NT2/D1 (cell line): ENCODE results near the gene HOXC13.

Experiments
- DNase-seq: peaks from one replicate; pipeline ENCODE4 v3.0.0-alpha.2; 2011; ENCODE audit warnings: low read depth, low spot score
- H3K27me3 ChIP-seq: 2 replicates; pipeline ENCODE4 v1.6.0; 2011; ENCODE audit warnings: mild to moderate bottlenecking; ENCODE audit not compliant: insufficient read length, insufficient read depth
- H3K36me3 ChIP-seq: 2 replicates; pipeline ENCODE4 v1.6.1; 2011; ENCODE audit warnings: mild to moderate bottlenecking, low read length, mixed read lengths; ENCODE audit not compliant: insufficient read depth, insufficient read length
- H3K4me1 ChIP-seq: 2 replicates; pipeline ENCODE4 v1.5.1; 2011; ENCODE audit not compliant: insufficient read depth, insufficient read length
- H3K4me3 ChIP-seq: 2 replicates; pipeline ENCODE4 v1.5.1; 2011; ENCODE audit warnings: low read depth; ENCODE audit not compliant: insufficient read length
- H3K9ac ChIP-seq: 2 replicates; pipeline ENCODE4 v1.6.0; 2011; ENCODE audit warnings: low read depth; ENCODE audit not compliant: insufficient read length
- H3K9me3 ChIP-seq: 2 replicates; pipeline ENCODE4 v1.5.1; 2011; ENCODE audit warnings: mild to moderate bottlenecking, low read length; ENCODE audit not compliant: insufficient read depth
- SUZ12 ChIP-seq: IDR thresholded peaks from 2 replicates; pipeline ENCODE4 v1.6.1; 2011; ENCODE audit not compliant: insufficient read length, insufficient read depth; ENCODE audit errors: extremely low read depth
- YY1 ChIP-seq: IDR thresholded peaks from 2 replicates; pipeline ENCODE4 v1.6.1; 2011; ENCODE audit not compliant: insufficient read length, insufficient read depth
- ZNF274 ChIP-seq: IDR thresholded peaks from 2 replicates; pipeline ENCODE4 v1.6.1; 2011; ENCODE audit warnings: mild to moderate bottlenecking, low read depth, low read length

Gene HOXC13

GRCh38 chr12:53964315-53964713 is 25.7 kb downstream of the HOXC13 start:
- H3K27me3 ChIP-seq = peaks cover 100% of the 10 kb centered on the region
- no peaks in the 10 kb centered on the region for H3K9me3 ChIP-seq
- H3K36me3 ChIP-seq = no peaks in the 10 kb centered on the region
- H3K9ac ChIP-seq = no peak overlapping the region
- no peak for TF ChIP-seq YY1
- no peak for TF ChIP-seq ZNF274
- no peak for TF ChIP-seq SUZ12
- H3K4me3 ChIP-seq = no peak overlapping the region
- no peak for DNase-seq
- H3K4me1 ChIP-seq = no peaks in the 10 kb centered on the region

DNA sequence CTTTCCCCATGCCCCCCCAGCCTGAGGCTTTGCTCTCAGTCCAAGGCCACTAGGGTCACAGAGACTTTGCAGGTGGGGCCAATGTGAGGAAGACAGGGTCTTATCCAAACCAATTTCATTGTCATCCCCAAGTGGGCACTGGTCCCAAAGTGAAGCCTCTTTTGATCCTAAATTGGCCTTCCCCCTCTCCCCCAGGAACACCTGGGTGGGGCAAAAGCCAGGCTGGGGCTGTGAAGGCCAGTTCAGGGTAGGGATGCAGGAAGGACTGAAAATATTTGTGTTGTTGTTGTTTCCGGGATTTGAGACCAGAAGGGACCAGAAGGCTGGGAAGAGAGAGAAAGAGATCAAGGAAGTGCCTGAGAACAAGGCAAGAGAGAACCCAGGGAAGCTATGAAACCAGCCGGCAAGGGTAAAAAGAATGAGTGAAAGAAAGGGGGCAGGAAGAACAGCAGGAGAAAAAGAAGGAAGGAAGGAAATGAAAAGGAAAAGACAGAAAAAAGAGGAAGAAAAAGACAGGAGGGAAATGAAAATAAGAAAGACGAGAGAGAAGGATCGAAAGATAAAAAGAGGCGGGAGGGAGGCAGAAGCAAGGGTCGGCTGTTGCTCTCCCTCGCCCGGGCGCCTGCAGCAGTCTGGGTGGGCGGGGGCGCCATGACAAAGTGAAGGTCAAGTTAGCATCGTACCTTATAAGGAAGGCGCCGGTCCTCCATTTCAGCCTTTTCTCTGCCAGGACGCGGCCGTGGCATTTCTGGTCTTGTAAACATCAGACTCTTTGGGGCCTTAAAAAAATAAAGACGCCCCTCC is 26.9 kb downstream of the HOXC13 start:
- Histone ChIP-seq H3K36me3 (no peaks in the 10 kb centered on the region), H3K9ac (no peak overlapping the region), H3K4me3 (no peak overlapping the region), H3K9me3 (no peaks in the 10 kb centered on the region), H3K27me3 (peaks cover 100% of the 10 kb centered on the region), H3K4me1 (no peaks in the 10 kb centered on the region)
- no peak for DNase-seq
- TF ChIP-seq YY1 = no peak
- peak; percentile 43 for TF ChIP-seq SUZ12

DNA sequence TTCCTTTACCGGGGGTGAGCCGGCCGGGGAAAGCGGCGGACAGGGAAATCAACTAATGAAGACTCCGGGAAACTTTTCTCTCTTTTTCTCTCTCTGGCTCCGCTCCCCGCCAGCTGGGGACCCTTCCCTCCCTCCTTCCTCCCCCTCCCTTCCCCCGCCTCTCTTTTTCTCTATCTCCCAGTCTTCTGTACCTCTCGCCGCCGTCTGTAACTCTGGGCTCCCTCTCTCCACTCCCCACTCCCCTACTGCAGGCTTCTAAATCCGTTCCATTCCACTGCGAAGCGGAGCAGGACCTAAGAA is 27.4 kb downstream of the HOXC13 start:
- H3K9ac ChIP-seq = no peak overlapping the region
- no peaks in the 10 kb centered on the region for H3K36me3 ChIP-seq
- H3K4me3 ChIP-seq = no peak overlapping the region
- no peaks in the 10 kb centered on the region for H3K9me3 ChIP-seq
- H3K27me3 ChIP-seq = peaks cover 100% of the 10 kb centered on the region
- peak; percentile 44 for DNase-seq
- no peaks in the 10 kb centered on the region for H3K4me1 ChIP-seq
- TF ChIP-seq ZNF274 (no peak), SUZ12 (no peak), YY1 (no peak)

GRCh38 chr12:53966385-53967133 is 27.9 kb downstream of the HOXC13 start:
- H3K9me3 ChIP-seq = no peaks in the 10 kb centered on the region
- peak overlapping the region; percentile 13 for H3K9ac ChIP-seq
- peak overlapping the region; percentile 12 for H3K4me3 ChIP-seq
- no peak for DNase-seq
- no peaks in the 10 kb centered on the region for H3K36me3 ChIP-seq
- H3K27me3 ChIP-seq = peaks cover 100% of the 10 kb centered on the region
- TF ChIP-seq SUZ12 (peak; percentile 91), YY1 (no peak)
- H3K4me1 ChIP-seq = no peaks in the 10 kb centered on the region

GRCh38 chr12:53967421-53967925 is 28.8 kb downstream of the HOXC13 start:
- peaks cover 100% of the 10 kb centered on the region for H3K27me3 ChIP-seq
- H3K4me1 ChIP-seq = no peaks in the 10 kb centered on the region
- TF ChIP-seq ZNF274 (no peak), SUZ12 (no peak), YY1 (no peak)
- H3K9me3 ChIP-seq = no peaks in the 10 kb centered on the region
- H3K4me3 ChIP-seq = no peak overlapping the region
- no peak for DNase-seq
- H3K36me3 ChIP-seq = no peaks in the 10 kb centered on the region
- H3K9ac ChIP-seq = no peak overlapping the region

- Histone ChIP-seq H3K4me1 (peaks cover 4% of the 10 kb centered on the region), H3K9ac (no peak overlapping the region), H3K36me3 (no peaks in the 10 kb centered on the region), H3K27me3 (peaks cover 100% of the 10 kb centered on the region), H3K4me3 (no peak overlapping the region), H3K9me3 (no peaks in the 10 kb centered on the region)
- DNase-seq = no peak
- TF ChIP-seq SUZ12 (no peak), ZNF274 (no peak), YY1 (no peak)
These were observed 29.8 kb downstream of the HOXC13 start for GRCh38 chr12:53968214-53969127.
